Measurements from ENCODE around the gene CTNS. TPM values are rescaled to one million over a fixed set of nuclear protein-coding genes. Genes with fewer than 3 reads are reported as not detected.
A peak's percentile ranks its signal among the peaks of the same experiment; 100 is the strongest.

CTNS gene
- total RNA-seq, 1 experiment from 2014 or later, result 44.0 TPM

DNA sequence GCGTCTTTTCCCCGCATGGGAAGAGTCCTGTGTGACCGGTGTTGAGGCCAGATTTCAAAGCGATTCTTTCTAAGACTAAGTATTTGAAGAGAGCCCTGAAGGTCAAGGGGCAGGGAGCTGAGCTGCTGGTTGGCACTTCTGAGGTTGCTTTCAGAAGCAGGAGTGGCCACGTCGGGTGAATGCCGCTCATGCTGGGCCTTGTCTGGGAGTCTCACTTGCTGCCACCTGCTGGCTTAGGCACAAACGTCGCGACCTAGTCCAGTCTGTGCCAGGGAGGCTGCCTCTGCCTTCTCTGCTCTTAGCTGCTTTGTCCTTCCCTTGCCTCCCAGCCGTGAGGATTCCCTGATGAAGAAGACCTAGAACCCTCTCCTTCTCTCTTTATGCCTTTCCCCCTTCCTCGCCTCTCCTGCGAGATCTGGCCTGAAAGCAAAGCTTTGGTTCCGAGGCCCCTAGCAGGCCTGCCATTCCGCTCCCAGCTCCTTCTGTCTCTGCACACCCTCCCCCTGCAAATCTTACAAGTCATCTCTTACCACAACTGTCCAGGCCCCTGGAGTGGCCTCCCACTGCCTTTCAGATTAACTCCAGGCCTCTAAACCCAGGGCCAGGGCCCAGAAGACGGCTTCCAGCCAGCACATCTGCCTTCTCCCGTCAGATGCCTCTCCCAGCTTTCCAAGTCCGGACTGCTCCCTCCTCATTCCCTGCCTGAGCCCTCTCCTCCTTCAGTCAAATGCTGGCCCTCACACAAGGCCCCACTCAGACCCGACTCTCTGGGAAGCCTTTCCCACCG, 11.4 kb downstream of the CTNS start:
- peak; percentile 63 for DNase-seq (ENCODE audit: low read depth, low spot score)
- in situ Hi-C loops (cut with HindIII; ENCODE audit: low pct_unique_long_range_greater_than_20kb, low sequenced_read_pairs), result no loop called here

DNA sequence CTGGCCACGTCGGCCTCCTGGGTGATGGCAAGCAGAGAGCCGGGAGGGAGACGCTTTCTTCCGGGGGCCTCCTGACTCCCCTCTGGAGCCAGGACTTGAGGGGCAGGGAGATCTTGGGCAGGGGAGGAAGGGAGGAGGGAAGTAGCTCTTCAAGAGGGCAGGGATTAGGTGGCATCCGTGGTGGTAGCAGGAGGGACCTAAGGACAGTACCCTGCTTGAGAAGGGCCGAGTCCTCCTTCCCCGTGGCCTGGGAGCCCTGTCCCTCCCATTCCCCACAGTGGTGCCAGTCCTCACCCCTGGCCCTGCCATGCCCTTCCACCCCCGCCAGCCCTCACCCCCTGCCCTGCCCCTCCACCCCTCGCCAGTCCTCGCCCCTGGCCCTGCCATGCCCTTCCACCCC, 19.2 kb downstream of the CTNS start:
- DNase-seq (ENCODE audit: low read depth, low spot score), result no peak
- in situ Hi-C loops (cut with HindIII; ENCODE audit: low pct_unique_long_range_greater_than_20kb, low sequenced_read_pairs), result no loop called here

GRCh38 chr17:3656353-3656752, 19.8 kb downstream of the CTNS start:
- in situ Hi-C loops (cut with HindIII; ENCODE audit: low pct_unique_long_range_greater_than_20kb, low sequenced_read_pairs), result no loop called here
- DNase-seq (ENCODE audit: low read depth, low spot score), result no peak

- in situ Hi-C loops (cut with HindIII; ENCODE audit: low pct_unique_long_range_greater_than_20kb, low sequenced_read_pairs), result no loop called here
- no peak for DNase-seq (ENCODE audit: low read depth, low spot score)
Measured at GRCh38 chr17:3656755-3657587, 20.4 kb downstream of the CTNS start.

GRCh38 chr17:3657588-3657869, 21.0 kb downstream of the CTNS start:
- in situ Hi-C loops (cut with HindIII; ENCODE audit: low pct_unique_long_range_greater_than_20kb, low sequenced_read_pairs), result no loop called here
- no peak for DNase-seq (ENCODE audit: low read depth, low spot score)

- DNase-seq (ENCODE audit: low read depth, low spot score), result no peak
- in situ Hi-C loops (cut with HindIII; ENCODE audit: low pct_unique_long_range_greater_than_20kb, low sequenced_read_pairs), result no loop called here
Measured at GRCh38 chr17:3657874-3658783, 21.6 kb downstream of the CTNS start.

GRCh38 chr17:3658784-3659449, 22.4 kb downstream of the CTNS start:
- DNase-seq (ENCODE audit: low read depth, low spot score), result no peak
- in situ Hi-C loops (cut with HindIII; ENCODE audit: low pct_unique_long_range_greater_than_20kb, low sequenced_read_pairs), result no loop called here

GRCh38 chr17:3659541-3660111, 23.1 kb downstream of the CTNS start:
- in situ Hi-C loops (cut with HindIII; ENCODE audit: low pct_unique_long_range_greater_than_20kb, low sequenced_read_pairs), result no loop called here
- DNase-seq (ENCODE audit: low read depth, low spot score), result peak; percentile 53

GRCh38 chr17:3660311-3660891, 23.8 kb downstream of the CTNS start:
- in situ Hi-C loops (cut with HindIII; ENCODE audit: low pct_unique_long_range_greater_than_20kb, low sequenced_read_pairs), result no loop called here
- no peak for DNase-seq (ENCODE audit: low read depth, low spot score)

GRCh38 chr17:3663102-3664011, 26.8 kb downstream of the CTNS start:
- in situ Hi-C loops (cut with HindIII; ENCODE audit: low pct_unique_long_range_greater_than_20kb, low sequenced_read_pairs), result no loop called here
- DNase-seq (ENCODE audit: low read depth, low spot score), result no peak

DNA sequence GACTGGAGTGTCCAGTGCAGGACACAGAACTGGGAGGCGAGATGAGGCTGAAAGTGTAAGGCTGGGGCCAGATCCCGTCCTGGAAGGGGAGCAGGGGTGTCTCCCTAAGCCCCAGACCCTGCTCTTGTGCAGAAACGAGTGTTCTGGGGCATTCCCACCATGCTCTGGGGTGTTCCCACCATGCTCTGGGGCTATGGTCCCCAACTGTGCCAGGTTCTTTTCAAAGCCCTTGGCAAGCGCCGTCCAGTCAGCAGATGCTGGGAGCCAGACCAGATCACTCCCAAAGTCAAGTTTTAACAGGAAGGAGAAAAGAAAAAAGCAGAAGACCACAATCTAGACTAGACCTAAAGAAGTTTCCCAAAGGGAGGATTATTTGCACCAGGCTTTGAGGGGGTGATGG, 29.3 kb downstream of the CTNS start:
- in situ Hi-C loops (cut with HindIII; ENCODE audit: low pct_unique_long_range_greater_than_20kb, low sequenced_read_pairs), result no loop called here
- no peak for DNase-seq (ENCODE audit: low read depth, low spot score)

DNA sequence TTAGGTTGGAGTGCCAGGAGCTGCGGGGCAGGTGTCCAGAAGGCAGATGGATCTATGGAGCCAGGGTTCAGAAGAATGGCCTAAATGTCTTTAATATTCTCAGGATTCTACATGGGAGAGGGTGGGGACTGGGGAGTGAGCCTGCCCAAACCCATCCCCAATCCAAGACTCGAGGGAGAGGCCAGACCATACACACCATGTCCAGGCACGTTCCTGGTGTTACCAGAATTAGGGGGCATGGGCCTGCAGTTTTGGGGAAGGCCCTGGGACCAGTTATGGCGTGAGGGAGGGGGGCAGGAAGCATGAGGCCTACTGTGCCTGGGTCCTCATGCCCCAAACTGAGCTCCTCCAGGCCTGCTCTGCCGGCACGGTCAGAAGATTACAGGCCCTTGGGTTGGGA, 30.0 kb downstream of the CTNS start:
- in situ Hi-C loops (cut with HindIII; ENCODE audit: low pct_unique_long_range_greater_than_20kb, low sequenced_read_pairs), result no loop called here
- DNase-seq (ENCODE audit: low read depth, low spot score), result no peak

GRCh38 chr17:3667366-3668278, 31.1 kb downstream of the CTNS start:
- peak; percentile 70 for DNase-seq (ENCODE audit: low read depth, low spot score)

GRCh38 chr17:3668279-3669084, 31.9 kb downstream of the CTNS start, which contains the start of the genes EMC6 and TAX1BP3:
TSS of gene EMC6 (plus strand) at chr17:3668812. CDS start at chr17:3669147, 335 bp downstream.
TSS of gene TAX1BP3 (minus strand) at chr17:3668578. CDS start at chr17:3668526, 52 bp downstream.
- in situ Hi-C loops (cut with HindIII; ENCODE audit: low pct_unique_long_range_greater_than_20kb, low sequenced_read_pairs), result no loop called here
- DNase-seq (ENCODE audit: low read depth, low spot score), result peak; percentile 97

More at GRCh38 chr17:3667366-3668278, 31.1 kb downstream of the CTNS start:
- in situ Hi-C loops (cut with HindIII; ENCODE audit: low pct_unique_long_range_greater_than_20kb, low sequenced_read_pairs), result no loop called here

Measured in SK-MEL-5 (cell line).